ENCODE measurements around the gene PLA1A.
"Not testable (repeated sequence)": the region's sequence is repeated elsewhere in the genome, so short reads cannot be mapped to it uniquely, and the experiment has no call there.

The PLA1A gene

GRCh38 chr3:119585856-119586570, 11.7 kb upstream of the PLA1A start:
- Mint-ChIP-seq H3K27ac (ENCODE audit: low read depth) (no peak overlapping the region), H3K4me3 (no peak overlapping the region), H3K36me3 (ENCODE audit: insufficient read depth) (peaks cover 2% of the 10 kb centered on the region), H3K4me1 (no peaks in the 10 kb centered on the region), H3K9me3 (no peaks in the 10 kb centered on the region), H3K27me3 (no peaks in the 10 kb centered on the region)
- ATAC-seq (replicated peaks; ENCODE audit: extremely low read depth, poor library complexity, severe bottlenecking) (no peak), DNase-seq (ENCODE audit: low spot score in 2 of 2) (no peak)

GRCh38 chr3:119586733-119587172, 10.9 kb upstream of the PLA1A start:
- Mint-ChIP-seq H3K4me3 (no peak overlapping the region), H3K36me3 (ENCODE audit: insufficient read depth) (peaks cover 2% of the 10 kb centered on the region), H3K27ac (ENCODE audit: low read depth) (no peak overlapping the region), H3K4me1 (no peaks in the 10 kb centered on the region), H3K9me3 (no peaks in the 10 kb centered on the region), H3K27me3 (no peaks in the 10 kb centered on the region)
- no peak for ATAC-seq (replicated peaks; ENCODE audit: extremely low read depth, poor library complexity, severe bottlenecking)
- DNase-seq (ENCODE audit: low spot score in 2 of 2) = no peak

DNA sequence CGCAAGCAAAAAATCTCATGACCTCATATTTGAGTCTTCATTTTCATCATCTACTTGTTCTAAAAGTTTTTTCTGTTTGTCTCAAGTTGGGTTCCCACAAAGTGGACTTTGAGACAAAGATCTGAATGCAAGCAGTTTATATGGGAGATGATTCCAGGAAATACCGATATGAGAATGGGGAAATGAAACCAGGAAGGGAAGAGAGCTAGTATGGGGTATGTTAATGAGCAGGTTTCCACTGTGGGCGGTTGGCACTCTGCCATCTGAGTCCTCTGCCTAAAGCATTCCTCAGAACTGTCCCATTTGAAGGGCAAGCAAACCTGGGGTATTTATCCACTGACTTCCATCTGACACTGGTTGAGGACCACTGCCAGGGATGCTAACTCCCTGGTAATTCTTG, 9.6 kb upstream of the PLA1A start:
- Mint-ChIP-seq H3K27ac (ENCODE audit: low read depth) (no peak overlapping the region), H3K4me3 (no peak overlapping the region), H3K27me3 (peaks cover 2% of the 10 kb centered on the region), H3K4me1 (no peaks in the 10 kb centered on the region), H3K36me3 (ENCODE audit: insufficient read depth) (peaks cover 4% of the 10 kb centered on the region), H3K9me3 (no peaks in the 10 kb centered on the region)
- ATAC-seq (replicated peaks; ENCODE audit: extremely low read depth, poor library complexity, severe bottlenecking) (no peak), DNase-seq (ENCODE audit: low spot score in 2 of 2) (no peak)

GRCh38 chr3:119589102-119589773, 8.4 kb upstream of the PLA1A start:
- Mint-ChIP-seq H3K4me3 (no peak overlapping the region), H3K27ac (ENCODE audit: low read depth) (no peak overlapping the region), H3K4me1 (no peaks in the 10 kb centered on the region), H3K9me3 (no peaks in the 10 kb centered on the region), H3K27me3 (peaks cover 13% of the 10 kb centered on the region), H3K36me3 (ENCODE audit: insufficient read depth) (peaks cover 4% of the 10 kb centered on the region)
- no peak for DNase-seq (ENCODE audit: low spot score in 2 of 2)
- ATAC-seq (replicated peaks; ENCODE audit: extremely low read depth, poor library complexity, severe bottlenecking) = no peak

GRCh38 chr3:119590706-119591105, 7.0 kb upstream of the PLA1A start:
- Mint-ChIP-seq H3K27me3 (peaks cover 16% of the 10 kb centered on the region), H3K9me3 (no peaks in the 10 kb centered on the region), H3K4me1 (no peaks in the 10 kb centered on the region), H3K27ac (ENCODE audit: low read depth) (no peak overlapping the region), H3K36me3 (ENCODE audit: insufficient read depth) (peaks cover 4% of the 10 kb centered on the region), H3K4me3 (no peak overlapping the region)
- DNase-seq (ENCODE audit: low spot score in 2 of 2) (no peak), ATAC-seq (replicated peaks; ENCODE audit: extremely low read depth, poor library complexity, severe bottlenecking) (no peak)

DNA sequence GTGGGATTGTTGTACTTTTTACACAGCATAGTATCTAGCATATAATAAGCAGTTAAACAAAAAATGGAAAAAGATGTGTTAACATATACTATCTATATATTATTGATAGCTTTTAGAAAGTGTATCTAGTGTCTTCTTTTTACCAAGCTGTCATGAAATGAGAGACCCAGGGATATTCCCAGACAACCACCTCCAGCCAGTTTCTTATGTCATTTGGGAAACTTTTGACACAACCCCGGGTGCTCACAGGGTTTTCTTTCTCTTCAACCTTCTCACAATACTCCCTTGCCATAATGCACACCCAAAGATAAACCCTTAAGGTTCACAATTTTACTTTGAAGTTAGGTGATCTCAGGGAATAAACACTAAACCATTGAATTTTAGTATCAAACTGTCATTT, 4.8 kb upstream of the PLA1A start:
- ATAC-seq (replicated peaks; ENCODE audit: extremely low read depth, poor library complexity, severe bottlenecking) = no peak

DNA sequence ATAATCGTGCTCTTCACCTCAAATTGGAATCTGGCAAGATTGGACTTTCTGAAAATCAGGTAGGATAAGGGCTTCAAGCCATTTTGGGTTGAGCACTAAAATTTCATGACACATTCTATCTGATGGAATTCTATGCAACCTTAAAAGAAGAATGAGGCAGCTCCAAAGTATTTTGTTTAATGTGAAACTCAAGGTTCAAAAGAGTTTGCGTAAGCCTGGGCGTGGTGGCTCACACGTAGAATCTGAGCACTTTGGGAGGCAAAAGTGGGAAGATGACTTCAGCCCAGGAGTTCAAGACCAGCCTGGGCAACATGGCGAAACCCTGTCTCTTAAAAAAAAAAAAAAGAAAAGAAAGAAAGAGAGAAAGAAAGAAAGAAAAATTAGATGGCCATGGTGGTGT, 3.6 kb upstream of the PLA1A start:
- Mint-ChIP-seq H3K36me3 (ENCODE audit: insufficient read depth) (peaks cover 3% of the 10 kb centered on the region), H3K4me3 (no peak overlapping the region), H3K27ac (ENCODE audit: low read depth) (no peak overlapping the region), H3K4me1 (no peaks in the 10 kb centered on the region), H3K27me3 (peaks cover 16% of the 10 kb centered on the region), H3K9me3 (no peaks in the 10 kb centered on the region)
- no peak for DNase-seq (ENCODE audit: low spot score in 2 of 2)
- no peak for ATAC-seq (replicated peaks; ENCODE audit: extremely low read depth, poor library complexity, severe bottlenecking)

More for the DNA sequence above, 4.8 kb upstream of the PLA1A start:
- Mint-ChIP-seq H3K27me3 (peaks cover 16% of the 10 kb centered on the region), H3K4me1 (no peaks in the 10 kb centered on the region), H3K4me3 (no peak overlapping the region), H3K36me3 (ENCODE audit: insufficient read depth) (peaks cover 3% of the 10 kb centered on the region), H3K27ac (ENCODE audit: low read depth) (no peak overlapping the region), H3K9me3 (no peaks in the 10 kb centered on the region)
- DNase-seq (ENCODE audit: low spot score in 2 of 2) = no peak

DNA sequence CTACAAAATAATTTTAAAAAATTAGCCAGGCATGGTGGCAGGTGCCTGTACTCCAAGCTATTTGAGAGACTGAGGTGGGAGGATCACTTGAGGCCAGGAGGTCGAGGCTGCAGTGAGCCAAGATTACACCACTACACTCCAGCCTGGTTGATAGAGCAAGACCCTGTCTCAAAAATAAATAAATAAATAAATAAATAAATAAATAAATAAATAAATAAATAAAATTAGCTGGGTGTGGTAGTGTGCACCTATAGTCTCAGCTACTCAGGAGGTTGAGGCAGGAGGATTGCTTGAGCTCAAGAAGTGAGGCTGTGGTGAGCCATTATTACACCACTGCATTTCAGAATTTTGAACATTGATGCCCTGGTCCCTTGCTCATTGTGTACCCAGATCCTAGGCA, 2.8 kb upstream of the PLA1A start:
- not testable (repeated sequence) for DNase-seq (ENCODE audit: low spot score in 2 of 2); H3K36me3 Mint-ChIP-seq (ENCODE audit: insufficient read depth); H3K9me3 Mint-ChIP-seq; H3K4me1 Mint-ChIP-seq; H3K4me3 Mint-ChIP-seq; ATAC-seq (replicated peaks; ENCODE audit: extremely low read depth, poor library complexity, severe bottlenecking); H3K27ac Mint-ChIP-seq (ENCODE audit: low read depth)
- H3K27me3 Mint-ChIP-seq = peaks cover 16% of the 10 kb centered on the region

DNA sequence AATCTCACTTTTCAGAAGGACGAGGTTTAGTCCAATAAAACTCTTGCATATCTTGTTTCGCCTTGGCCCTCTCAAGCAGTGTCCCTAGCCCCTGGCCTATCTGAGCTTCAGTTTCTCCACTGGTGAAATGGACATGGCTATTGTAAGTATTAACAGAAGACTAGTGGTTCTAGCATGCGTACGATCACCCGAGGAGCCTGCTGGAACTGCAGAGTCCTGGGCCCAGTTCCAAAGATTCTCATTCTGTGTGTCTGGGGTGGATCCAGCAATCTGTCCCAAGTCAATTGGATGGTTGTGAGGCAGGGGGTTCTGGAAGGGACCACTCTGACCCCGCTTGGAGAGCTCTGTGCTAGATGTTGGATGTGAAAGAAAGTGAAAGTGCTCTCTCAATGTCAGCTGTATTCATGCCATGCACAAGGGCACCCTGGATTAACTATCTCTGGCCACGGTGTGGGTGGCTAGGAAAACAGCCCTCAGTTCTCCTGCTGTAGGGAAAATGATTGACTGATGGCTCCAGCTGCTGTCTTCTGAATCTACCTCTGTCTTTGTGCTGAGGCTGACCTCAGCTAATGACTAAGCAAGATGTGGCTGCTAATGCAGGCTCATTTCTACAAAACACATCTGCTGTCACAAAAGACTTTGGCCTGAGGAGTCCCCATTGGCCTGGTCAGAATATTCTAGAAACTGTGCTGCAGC, 1.9 kb upstream of the PLA1A start:
- H3K4me1 Mint-ChIP-seq = no peaks in the 10 kb centered on the region

GRCh38 chr3:119596398-119596797, 1.3 kb upstream of the PLA1A start:
- no peak overlapping the region for H3K4me3 Mint-ChIP-seq
- H3K27me3 Mint-ChIP-seq = peaks cover 16% of the 10 kb centered on the region
- ATAC-seq (replicated peaks; ENCODE audit: extremely low read depth, poor library complexity, severe bottlenecking) (no peak), DNase-seq (ENCODE audit: low spot score in 2 of 2) (no peak)
- no peak overlapping the region for H3K27ac Mint-ChIP-seq (ENCODE audit: low read depth)
- H3K36me3 Mint-ChIP-seq (ENCODE audit: insufficient read depth) = peaks cover 3% of the 10 kb centered on the region
- H3K9me3 Mint-ChIP-seq = no peaks in the 10 kb centered on the region
- no peaks in the 10 kb centered on the region for H3K4me1 Mint-ChIP-seq

More for the DNA sequence above, 1.9 kb upstream of the PLA1A start:
- no peak for ATAC-seq (replicated peaks; ENCODE audit: extremely low read depth, poor library complexity, severe bottlenecking)
- Mint-ChIP-seq H3K9me3 (no peaks in the 10 kb centered on the region), H3K4me3 (no peak overlapping the region), H3K36me3 (ENCODE audit: insufficient read depth) (peaks cover 3% of the 10 kb centered on the region), H3K27ac (ENCODE audit: low read depth) (no peak overlapping the region), H3K27me3 (peaks cover 16% of the 10 kb centered on the region)
- DNase-seq (ENCODE audit: low spot score in 2 of 2) = no peak

DNA sequence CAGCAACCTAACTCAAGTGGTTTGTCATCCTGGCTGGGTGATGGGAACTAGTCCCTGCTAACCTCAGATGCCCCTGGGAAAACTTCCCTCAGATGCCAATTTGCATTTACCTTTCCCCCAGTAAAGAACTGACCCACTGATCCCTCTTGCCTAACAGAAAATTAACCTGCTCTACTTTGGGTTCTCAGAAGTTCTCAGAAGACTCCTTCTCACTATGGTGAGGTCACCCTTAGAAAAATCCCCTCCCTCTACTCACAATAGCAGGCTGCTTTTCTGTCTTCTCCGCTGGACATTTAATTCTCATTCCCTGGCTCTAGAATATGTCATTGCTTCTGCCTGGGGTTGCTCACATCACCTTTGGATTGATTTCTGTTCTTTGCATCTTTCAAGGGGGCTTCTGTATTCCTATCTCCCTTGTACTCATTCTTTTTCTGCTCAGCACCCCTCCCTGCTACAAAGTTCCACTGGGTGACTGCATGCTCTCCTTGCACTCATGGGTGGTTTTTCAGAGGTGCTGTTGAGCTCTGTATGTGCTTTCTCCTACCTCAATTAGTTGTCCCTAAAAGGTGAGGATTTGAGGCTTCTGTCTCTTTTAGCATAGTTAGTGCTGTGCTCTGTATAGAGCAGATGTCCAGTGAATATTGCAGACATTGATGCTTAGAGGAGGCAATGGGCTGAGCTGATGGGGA, 869 bp downstream of the PLA1A start:
- Mint-ChIP-seq H3K9me3 (no peaks in the 10 kb centered on the region), H3K36me3 (ENCODE audit: insufficient read depth) (no peaks in the 10 kb centered on the region), H3K4me3 (no peak overlapping the region), H3K4me1 (no peaks in the 10 kb centered on the region), H3K27me3 (peaks cover 10% of the 10 kb centered on the region), H3K27ac (ENCODE audit: low read depth) (no peak overlapping the region)
- DNase-seq (ENCODE audit: low spot score in 2 of 2) (no peak), ATAC-seq (replicated peaks; ENCODE audit: extremely low read depth, poor library complexity, severe bottlenecking) (no peak)

- H3K9me3 Mint-ChIP-seq = no peaks in the 10 kb centered on the region
- no peaks in the 10 kb centered on the region for H3K27me3 Mint-ChIP-seq
- ATAC-seq (replicated peaks; ENCODE audit: extremely low read depth, poor library complexity, severe bottlenecking) (no peak), DNase-seq (ENCODE audit: low spot score in 2 of 2) (no peak)
- no peak overlapping the region for H3K27ac Mint-ChIP-seq (ENCODE audit: low read depth)
- no peaks in the 10 kb centered on the region for H3K4me1 Mint-ChIP-seq
- H3K36me3 Mint-ChIP-seq (ENCODE audit: insufficient read depth) = peaks cover 1% of the 10 kb centered on the region
- H3K4me3 Mint-ChIP-seq = no peak overlapping the region
These were observed 2.0 kb downstream of the PLA1A start for GRCh38 chr3:119599558-119600174.

All from central memory CD8-positive, alpha-beta T cell (primary cell).